ENCODE data around the gene METTL8. TPM values are rescaled to one million over a fixed set of nuclear protein-coding genes. Genes with fewer than 3 reads are reported as not detected.
A peak's percentile ranks its signal among the peaks of the same experiment; 100 is the strongest.
"Not testable (repeated sequence)": the region's sequence is repeated elsewhere in the genome, so short reads cannot be mapped to it uniquely, and the experiment has no call there.

Gene METTL8
- total and polyA plus RNA-seq, 4 experiments from 2014 or later = 11.2 to 22.1 (median 18.4) TPM

- Mint-ChIP-seq H3K4me1 (peaks cover 24 to 38% (median 33%) of the 10 kb centered on the region in 4 donors), H3K36me3 (peaks cover 11 to 12% of the 10 kb centered on the region in 2 donors), H3K27me3 (no peaks in the 10 kb centered on the region), H3K4me3 (no peak overlapping the region), H3K9me3 (peaks cover 0 to 2% (median 0%) of the 10 kb centered on the region in 8 donors), H3K27ac (no peak overlapping the region)
- ChIA-PET POLR2A (ENCODE audit: partially characterized antibody) (interaction anchor here (1.2 to 1.7 kb wide), 3 partner anchors 15 to 502 kb away, joined by 3 to 7 read pairs (median 4); partner anchors contain the start of genes GORASP2 and TLK1), CTCF (ENCODE audit: partially characterized antibody) (interaction anchor here (1.1 to 4.2 kb wide), 3 partner anchors 11 to 502 kb away, joined by 5 to 18 read pairs (median 18); partner anchors contain the start of gene GORASP2)
- no peak for DNase-seq
- H3K27ac ChIP-seq (ENCODE audit: low read depth, low read length) = no peak overlapping the region
- H3K36me3 ChIP-seq (ENCODE audit: insufficient read depth, low read length) = no peaks in the 10 kb centered on the region
- H3K9me3 ChIP-seq (ENCODE audit: control insufficient read depth in 1 of 2, low read length in 2 of 2) = no peaks in the 10 kb centered on the region
- peaks cover 24% of the 10 kb centered on the region for H3K4me1 ChIP-seq (ENCODE audit: insufficient read depth, low read length)
- intact Hi-C loops (cut with micrococcal nuclease) = loop anchor here (5.0 to 10.0 kb wide), 4 partner anchors 257 to 1124 kb away; partner anchors contain the start of genes DYNC1I2, HAT1 and PDK1
- H3K4me3 ChIP-seq (ENCODE audit: low read length in 2 of 2) = no peak overlapping the region
- no peaks in the 10 kb centered on the region for H3K27me3 ChIP-seq (ENCODE audit: insufficient read depth, low read length)
These were observed 3.0 kb downstream of the METTL8 start for GRCh38 chr2:171430516-171431410.

- H3K4me1 ChIP-seq (ENCODE audit: insufficient read depth, low read length); DNase-seq; H3K27me3 ChIP-seq (ENCODE audit: insufficient read depth, low read length); H3K36me3 ChIP-seq (ENCODE audit: insufficient read depth, low read length); intact Hi-C loops (cut with micrococcal nuclease); H3K27ac ChIP-seq (ENCODE audit: low read depth, low read length); H3K4me1 Mint-ChIP-seq; H3K9me3 ChIP-seq (ENCODE audit: control insufficient read depth in 1 of 2, low read length in 2 of 2); H3K4me3 Mint-ChIP-seq; H3K27me3 Mint-ChIP-seq; H3K27ac Mint-ChIP-seq; H3K4me3 ChIP-seq (ENCODE audit: low read length in 2 of 2): not testable (repeated sequence)
- ChIA-PET POLR2A (ENCODE audit: partially characterized antibody) (interaction anchor here (2.3 kb wide), 1 partner anchor 11 kb away, joined by 6 read pairs; the partner anchor contains the start of genes DCAF17 and METTL8), CTCF (ENCODE audit: partially characterized antibody) (interaction anchor here (0.6 to 1.4 kb wide), 2 partner anchors 335 to 455 kb away, joined by 3 to 4 read pairs; no protein-coding TSS in a partner anchor)
- H3K9me3 Mint-ChIP-seq = peaks cover 0 to 30% (median 16%) of the 10 kb centered on the region in 8 donors
- peaks cover 10 to 23% of the 10 kb centered on the region in 2 donors for H3K36me3 Mint-ChIP-seq
These were observed 10.9 kb downstream of the METTL8 start for GRCh38 chr2:171422710-171423495.

- H3K9me3 ChIP-seq (ENCODE audit: control insufficient read depth in 1 of 2, low read length in 2 of 2) = peaks cover 0 to 3% of the 10 kb centered on the region in 2 donors
- intact Hi-C loops (cut with micrococcal nuclease) = no loop called here
- peaks cover 7% of the 10 kb centered on the region for H3K4me1 ChIP-seq (ENCODE audit: insufficient read depth, low read length)
- H3K36me3 ChIP-seq (ENCODE audit: insufficient read depth, low read length) = no peaks in the 10 kb centered on the region
- H3K4me1 Mint-ChIP-seq = peaks cover 7 to 12% (median 8%) of the 10 kb centered on the region in 4 donors
- peak overlapping the region in 1 of 8 donors; percentile 43 for H3K4me3 Mint-ChIP-seq
- POLR2A ChIA-PET (ENCODE audit: partially characterized antibody) = no interaction called here
- no peak overlapping the region for H3K4me3 ChIP-seq (ENCODE audit: low read length in 2 of 2)
- CTCF ChIA-PET (ENCODE audit: partially characterized antibody) = interaction anchor here (0.7 to 1.2 kb wide), 3 partner anchors 11 to 492 kb away, joined by 3 read pairs; partner anchors contain the start of gene GORASP2
- peaks cover 0 to 28% (median 16%) of the 10 kb centered on the region in 8 donors for H3K9me3 Mint-ChIP-seq
- H3K27me3 ChIP-seq (ENCODE audit: insufficient read depth, low read length) = no peaks in the 10 kb centered on the region
- peaks cover 10 to 17% of the 10 kb centered on the region in 2 donors for H3K36me3 Mint-ChIP-seq
- no peaks in the 10 kb centered on the region for H3K27me3 Mint-ChIP-seq
- H3K27ac Mint-ChIP-seq = peak overlapping the region in 1 of 7 donors; percentile 5
- no peak overlapping the region for H3K27ac ChIP-seq (ENCODE audit: low read depth, low read length)
- no peak for DNase-seq
These were observed 12.8 kb downstream of the METTL8 start for GRCh38 chr2:171420728-171421563.

DNA sequence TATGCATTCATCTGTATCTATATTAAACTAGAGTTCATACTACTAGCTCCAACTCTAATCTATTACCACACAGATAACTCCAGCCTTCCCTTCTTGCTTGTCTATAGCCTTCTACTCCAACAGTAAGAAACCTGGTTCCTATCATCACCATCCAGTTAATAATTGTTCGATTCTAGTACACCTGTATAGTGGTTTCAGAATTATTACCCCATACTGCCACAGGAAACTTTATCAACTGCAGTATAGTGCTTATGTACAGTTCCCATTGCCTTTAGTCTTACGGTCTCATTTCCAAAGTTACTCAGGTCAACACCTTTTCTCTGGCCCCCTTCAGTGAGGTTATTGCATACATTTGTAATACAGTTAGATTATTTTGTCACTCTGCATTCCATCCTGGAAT is 14.5 kb downstream of the METTL8 start:
- Mint-ChIP-seq H3K4me3 (no peak overlapping the region), H3K27ac (peak overlapping the region in 1 of 7 donors; percentile 6), H3K36me3 (peaks cover 5 to 9% of the 10 kb centered on the region in 2 donors), H3K4me1 (peaks cover 11 to 16% (median 11%) of the 10 kb centered on the region in 4 donors), H3K27me3 (no peaks in the 10 kb centered on the region), H3K9me3 (peaks cover 0 to 19% (median 10%) of the 10 kb centered on the region in 8 donors)
- intact Hi-C loops (cut with micrococcal nuclease) = loop anchor here (5.0 to 10.0 kb wide), 2 partner anchors 92 to 175 kb away; no protein-coding TSS in a partner anchor
- Histone ChIP-seq H3K27ac (ENCODE audit: low read depth, low read length) (no peak overlapping the region), H3K36me3 (ENCODE audit: insufficient read depth, low read length) (no peaks in the 10 kb centered on the region), H3K27me3 (ENCODE audit: insufficient read depth, low read length) (no peaks in the 10 kb centered on the region), H3K9me3 (ENCODE audit: control insufficient read depth in 1 of 2, low read length in 2 of 2) (peaks cover 0 to 3% of the 10 kb centered on the region in 2 donors), H3K4me1 (ENCODE audit: insufficient read depth, low read length) (peaks cover 11% of the 10 kb centered on the region), H3K4me3 (ENCODE audit: low read length in 2 of 2) (no peak overlapping the region)
- ChIA-PET CTCF (ENCODE audit: partially characterized antibody) (interaction anchor here (1.7 kb wide), 1 partner anchor 9 kb away, joined by 5 read pairs; no protein-coding TSS in a partner anchor), POLR2A (ENCODE audit: partially characterized antibody) (no interaction called here)
- DNase-seq = no peak

GRCh38 chr2:171416009-171416926 is 17.5 kb downstream of the METTL8 start:
- no peaks in the 10 kb centered on the region for H3K9me3 ChIP-seq (ENCODE audit: control insufficient read depth in 1 of 2, low read length in 2 of 2)
- Mint-ChIP-seq H3K4me1 (peaks cover 10 to 18% (median 11%) of the 10 kb centered on the region in 4 donors), H3K36me3 (no peaks in the 10 kb centered on the region), H3K27me3 (no peaks in the 10 kb centered on the region), H3K4me3 (peak overlapping the region in 3 of 8 donors; percentile 5 to 41 (median 10)), H3K9me3 (no peaks in the 10 kb centered on the region), H3K27ac (peak overlapping the region; percentile 19 to 92 (median 54))
- no peak overlapping the region for H3K4me3 ChIP-seq (ENCODE audit: low read length in 2 of 2)
- no peak overlapping the region for H3K27ac ChIP-seq (ENCODE audit: low read depth, low read length)
- intact Hi-C loops (cut with micrococcal nuclease) = loop anchor here (1.0 to 10.0 kb wide), 8 partner anchors 18 to 488 kb away; partner anchors contain the start of genes DCAF17 and TLK1
- H3K36me3 ChIP-seq (ENCODE audit: insufficient read depth, low read length) = no peaks in the 10 kb centered on the region
- CTCF ChIA-PET (ENCODE audit: partially characterized antibody) = interaction anchor here (0.6 to 6.9 kb wide), 52 partner anchors 10 to 489 kb away, joined by 3 to 135 read pairs (median 5); partner anchors contain the start of genes DCAF17, GORASP2, METTL8 and TLK1
- peak; percentile 73 to 85 (median 78) for DNase-seq
- POLR2A ChIA-PET (ENCODE audit: partially characterized antibody) = interaction anchor here (0.5 to 2.6 kb wide), 13 partner anchors 13 to 488 kb away, joined by 3 to 13 read pairs (median 4); partner anchors contain the start of genes DCAF17, GORASP2, METTL8 and TLK1
- H3K4me1 ChIP-seq (ENCODE audit: insufficient read depth, low read length) = peaks cover 10% of the 10 kb centered on the region
- no peaks in the 10 kb centered on the region for H3K27me3 ChIP-seq (ENCODE audit: insufficient read depth, low read length)
